Loucy (cell line): ENCODE data around the gene IMPACT.

Experiments
- CTCF ChIP-seq: fragments of 200-600 bp; sonication (generic); conservative IDR thresholded peaks from 2 replicates; pipeline ENCODE4 v1.5.1; 2014; ENCODE audit warnings: mild to moderate bottlenecking, antibody characterized with exemption, low read length
- EZH2phosphoT487 ChIP-seq: fragments of 200-600 bp; IDR thresholded peaks from 2 replicates; pipeline ENCODE4 v1.6.1; 2018; ENCODE audit warnings: antibody characterized with exemption, mild to moderate bottlenecking, moderate library complexity, borderline replicate concordance

GRCh38 chr18:24396082-24396633 is 30.3 kb upstream of the IMPACT start:
- no peak for TF ChIP-seq CTCF
- TF ChIP-seq EZH2phosphoT487, result no peak
